ENCODE data around the gene DUSP1. TPM values are rescaled to one million over a fixed set of nuclear protein-coding genes. Genes with fewer than 3 reads are reported as not detected.

DUSP1 gene
- total and polyA plus RNA-seq, 8 donors, result 76.4 to 690 (median 288) TPM

GRCh38 chr5:172726966-172727365 is 44.0 kb downstream of the DUSP1 start:
- DNase-seq, result no peak
- Histone ChIP-seq H3K36me3 (no peaks in the 10 kb centered on the region), H3K4me1 (peaks cover 5 to 21% (median 9%) of the 10 kb centered on the region in 4 donors), H3K4me3 (no peak overlapping the region), H3K27ac (no peak overlapping the region), H3K27me3 (no peaks in the 10 kb centered on the region), H3K9me3 (no peaks in the 10 kb centered on the region)
- TF ChIP-seq EP300 (IDR thresholded peaks at IDR 0.05) (no peak), CTCF (IDR thresholded peaks at IDR 0.05) (no peak), POLR2A (IDR thresholded peaks at IDR 0.05) (no peak), POLR2AphosphoS5 (IDR thresholded peaks at IDR 0.05) (no peak)
- intact Hi-C loops (cut with DNase I; ENCODE audit: low total_unique reads), result no loop called here
- 88 to 93% (median 91%) methylated on average over 9 to 11 of the region's 11 CpGs for WGBS, 5 donors

GRCh38 chr5:172725785-172726184 is 45.2 kb downstream of the DUSP1 start:
- H3K4me3 ChIP-seq, result no peak overlapping the region
- WGBS, 5 donors, result 91 to 97% (median 92%) methylated on average over 4 to 5 of the region's 5 CpGs
- H3K27ac ChIP-seq, result no peak overlapping the region
- TF ChIP-seq POLR2A (IDR thresholded peaks at IDR 0.05) (no peak), CTCF (IDR thresholded peaks at IDR 0.05) (no peak), EP300 (IDR thresholded peaks at IDR 0.05) (no peak), POLR2AphosphoS5 (IDR thresholded peaks at IDR 0.05) (no peak)
- H3K9me3 ChIP-seq, result no peaks in the 10 kb centered on the region
- H3K36me3 ChIP-seq, result no peaks in the 10 kb centered on the region
- intact Hi-C loops (cut with DNase I; ENCODE audit: low total_unique reads), result no loop called here
- no peaks in the 10 kb centered on the region for H3K27me3 ChIP-seq
- H3K4me1 ChIP-seq, result peaks cover 5 to 17% (median 10%) of the 10 kb centered on the region in 4 donors
- DNase-seq, result no peak

GRCh38 chr5:172725273-172725672 is 45.7 kb downstream of the DUSP1 start:
- TF ChIP-seq CTCF (IDR thresholded peaks at IDR 0.05) (no peak), POLR2A (IDR thresholded peaks at IDR 0.05) (no peak), EP300 (IDR thresholded peaks at IDR 0.05) (no peak), POLR2AphosphoS5 (IDR thresholded peaks at IDR 0.05) (no peak)
- no peak overlapping the region for H3K27ac ChIP-seq
- H3K36me3 ChIP-seq, result no peaks in the 10 kb centered on the region
- intact Hi-C loops (cut with DNase I; ENCODE audit: low total_unique reads), result no loop called here
- peaks cover 5 to 16% (median 10%) of the 10 kb centered on the region in 4 donors for H3K4me1 ChIP-seq
- DNase-seq, result no peak
- no peaks in the 10 kb centered on the region for H3K9me3 ChIP-seq
- H3K27me3 ChIP-seq, result no peaks in the 10 kb centered on the region
- WGBS, 5 donors, result 70 to 86% (median 81%) methylated on average over 10 of the region's 10 CpGs
- no peak overlapping the region for H3K4me3 ChIP-seq

- H3K27ac ChIP-seq, result no peak overlapping the region
- no peak overlapping the region for H3K4me3 ChIP-seq
- no peaks in the 10 kb centered on the region for H3K27me3 ChIP-seq
- no peaks in the 10 kb centered on the region for H3K36me3 ChIP-seq
- DNase-seq, result no peak
- H3K4me1 ChIP-seq, result peaks cover 5 to 16% (median 10%) of the 10 kb centered on the region in 4 donors
- WGBS, 5 donors, result 57 to 67% (median 60%) methylated on average over 22 of the region's 22 CpGs
- no peaks in the 10 kb centered on the region for H3K9me3 ChIP-seq
- intact Hi-C loops (cut with DNase I; ENCODE audit: low total_unique reads), result no loop called here
- TF ChIP-seq CTCF (IDR thresholded peaks at IDR 0.05), result no peak
- no peak for TF ChIP-seq EP300 (IDR thresholded peaks at IDR 0.05)
- no peak for TF ChIP-seq POLR2A (IDR thresholded peaks at IDR 0.05)
- TF ChIP-seq POLR2AphosphoS5 (IDR thresholded peaks at IDR 0.05), result no peak
These were observed 46.5 kb downstream of the DUSP1 start for GRCh38 chr5:172724242-172725183.
